HG03521 (cell line): ENCODE data around the gene DIPK1B.
"Not testable (repeated sequence)": the region's sequence is repeated elsewhere in the genome, so short reads cannot be mapped to it uniquely, and the experiment has no call there.

Experiments
- ATAC-seq: cut with Tn5 transposase; IDR thresholded peaks from one replicate; pipeline ENCODE4 v1.9.1; 2021; ENCODE audit warnings: mild to moderate bottlenecking, moderate library complexity; ENCODE audit not compliant: unreplicated experiment

The DIPK1B gene

DNA sequence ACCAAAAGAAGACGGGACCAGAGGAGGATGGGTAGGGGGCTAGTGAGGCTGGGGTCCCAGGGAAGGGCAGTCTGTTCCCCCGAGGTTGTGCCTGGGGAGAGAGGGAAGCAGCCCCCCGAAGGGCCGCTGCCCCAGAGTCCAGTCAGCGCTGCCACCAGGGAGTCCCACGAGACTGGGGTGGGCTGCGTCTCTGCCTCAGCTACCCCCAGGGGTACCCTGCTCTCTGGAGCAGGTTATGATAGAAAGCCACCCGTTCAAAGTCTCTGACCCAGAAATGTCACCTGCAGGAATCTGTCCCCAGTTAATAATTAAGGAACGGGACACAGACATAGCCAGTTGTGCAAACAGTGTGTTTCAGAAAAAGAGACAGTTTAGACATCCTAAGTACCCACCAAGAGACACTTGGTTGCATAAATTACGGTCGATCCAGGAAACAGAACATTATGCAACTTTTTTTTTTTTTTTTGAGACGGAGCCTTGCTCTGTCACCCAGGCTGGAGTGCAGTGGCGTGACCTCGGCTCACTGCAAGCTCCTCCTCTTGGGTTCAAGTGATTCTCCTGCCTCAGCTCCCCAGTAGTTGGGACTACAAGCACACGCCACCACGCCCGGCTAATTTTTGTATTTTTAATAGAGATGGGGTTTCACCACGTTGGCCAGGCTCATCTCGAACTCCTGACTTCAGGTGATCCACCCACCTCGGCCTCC lies 14.4 kb upstream of the DIPK1B start:
- no peak for ATAC-seq

DNA sequence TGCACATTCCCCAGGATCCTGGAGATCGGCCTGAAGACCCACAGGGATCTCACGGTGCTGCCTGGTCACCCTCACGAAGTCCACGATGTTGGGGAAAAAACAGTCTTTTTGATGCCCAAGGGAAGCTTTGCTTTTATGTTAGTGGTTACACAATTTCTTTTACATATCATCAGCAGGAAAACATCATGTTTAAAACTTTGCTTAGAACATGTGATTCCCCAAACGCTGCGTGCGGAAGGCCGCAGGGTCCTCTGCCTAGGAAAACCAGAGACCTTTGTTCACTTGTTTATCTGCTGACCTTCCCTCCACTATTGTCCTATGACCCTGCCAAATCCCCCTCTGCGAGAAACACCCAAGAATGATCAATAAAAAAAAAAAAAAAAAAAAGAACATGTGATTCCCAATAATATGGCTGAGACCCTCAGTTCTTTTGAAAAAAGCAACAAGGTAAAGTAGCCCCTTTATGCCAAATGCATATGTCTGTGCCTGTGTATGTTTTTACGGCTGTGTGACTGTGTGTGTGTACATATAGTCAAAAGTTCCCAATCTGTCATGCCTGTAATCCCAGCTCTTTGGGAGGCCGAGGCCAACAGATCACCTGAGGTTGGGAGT lies 13.6 kb upstream of the DIPK1B start:
- ATAC-seq, result no peak

DNA sequence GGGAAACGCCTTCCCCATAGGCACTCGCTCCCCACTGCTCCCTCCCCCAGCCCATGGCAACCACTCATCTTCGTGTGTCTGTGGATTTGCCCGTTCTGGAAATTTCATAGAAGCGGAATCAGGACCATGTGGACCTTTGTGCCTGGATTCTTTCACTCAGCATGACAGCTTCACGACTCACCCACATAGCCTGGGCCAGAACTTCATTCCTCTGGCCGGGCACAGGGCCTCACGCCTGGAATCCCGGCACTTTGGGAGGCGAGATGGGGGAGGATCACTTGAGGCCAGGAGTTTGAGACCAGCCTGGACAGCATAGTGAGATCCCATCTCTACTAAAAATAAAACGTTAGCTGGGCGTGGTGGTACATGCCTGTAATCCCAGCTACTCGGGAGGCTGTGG lies 12.1 kb upstream of the DIPK1B start:
- ATAC-seq, result no peak

DNA sequence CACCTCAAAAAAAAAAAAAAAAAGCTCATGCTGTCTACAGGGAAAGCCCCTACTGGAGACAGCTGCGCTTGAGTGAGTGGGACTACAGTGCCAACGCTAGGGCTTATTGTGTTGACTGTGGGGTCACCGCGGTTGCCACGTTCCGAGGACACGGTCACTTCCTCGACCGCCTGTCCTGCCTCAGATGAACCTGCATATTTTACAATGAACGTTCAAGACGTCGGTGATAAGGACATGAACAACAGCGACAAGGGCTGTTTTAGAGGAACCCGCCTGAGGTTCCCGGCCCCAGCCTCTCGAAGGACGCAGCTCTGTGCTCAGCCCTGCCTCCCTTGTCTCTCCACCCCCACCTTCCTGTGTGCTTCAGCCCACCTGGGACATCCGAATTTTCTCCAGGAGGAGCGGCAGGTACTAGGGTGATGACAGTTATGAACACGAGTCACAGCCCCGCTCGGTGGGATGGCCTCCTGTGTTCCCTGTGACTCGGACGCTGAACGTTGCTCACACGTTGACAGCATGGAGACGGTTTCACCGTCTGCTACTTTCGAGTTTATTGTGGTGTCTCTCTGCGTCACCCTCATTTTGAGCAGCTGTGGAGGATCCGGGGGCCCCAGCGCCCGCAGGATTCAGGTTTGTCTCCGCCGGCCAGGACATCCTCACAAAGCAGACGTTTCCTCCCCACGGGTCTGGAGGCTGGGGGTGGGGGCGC lies 11.3 kb upstream of the DIPK1B start:
- ATAC-seq, result no peak

DNA sequence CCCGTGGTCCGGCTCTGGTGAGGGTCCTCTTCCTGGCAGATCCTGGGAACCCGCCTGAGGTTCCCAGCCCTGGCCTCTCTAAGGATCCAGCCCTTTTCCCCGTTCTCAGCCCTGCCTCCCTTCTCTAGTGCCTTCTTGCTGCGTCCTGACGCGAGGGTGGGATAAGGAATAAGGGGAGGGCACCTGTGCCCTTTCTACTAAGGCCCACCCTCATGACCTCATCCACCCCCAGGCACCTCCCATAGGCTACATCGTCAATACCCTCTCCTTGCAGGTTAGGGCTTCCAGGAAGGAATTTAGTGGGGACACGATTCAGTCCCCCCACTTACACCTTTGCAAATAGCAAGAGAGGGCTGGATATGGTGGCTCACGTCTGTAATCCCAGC lies 10.7 kb upstream of the DIPK1B start:
- ATAC-seq, result no peak

DNA sequence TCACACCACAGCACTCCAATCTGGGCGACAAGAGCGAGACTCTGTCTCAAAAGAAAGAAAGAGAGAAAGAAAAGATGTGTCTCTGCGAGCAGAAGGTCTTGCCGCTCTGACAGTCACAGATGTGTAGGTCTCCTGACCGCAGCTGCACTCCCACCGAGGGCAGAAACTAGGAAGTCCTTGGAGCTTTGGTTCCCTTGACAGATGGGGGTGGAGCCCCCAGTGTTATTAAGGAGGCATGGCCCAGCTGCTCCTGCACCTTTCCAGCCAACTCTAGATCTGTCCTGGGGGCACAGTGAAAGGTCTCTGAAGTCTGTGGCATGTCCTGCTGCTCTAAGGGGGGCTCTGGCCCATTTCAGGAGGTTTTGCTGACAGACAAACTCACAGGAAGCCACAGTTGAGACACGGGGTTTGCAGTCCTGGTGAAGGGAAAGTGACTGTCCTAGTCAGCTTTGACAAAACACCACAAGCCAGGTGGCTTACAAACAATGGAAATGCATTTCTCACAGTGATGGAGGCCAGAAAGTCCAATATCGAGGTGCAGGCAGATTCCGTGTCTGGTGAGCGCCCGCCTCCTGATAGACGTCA lies 9.0 kb upstream of the DIPK1B start:
- no peak for ATAC-seq

DNA sequence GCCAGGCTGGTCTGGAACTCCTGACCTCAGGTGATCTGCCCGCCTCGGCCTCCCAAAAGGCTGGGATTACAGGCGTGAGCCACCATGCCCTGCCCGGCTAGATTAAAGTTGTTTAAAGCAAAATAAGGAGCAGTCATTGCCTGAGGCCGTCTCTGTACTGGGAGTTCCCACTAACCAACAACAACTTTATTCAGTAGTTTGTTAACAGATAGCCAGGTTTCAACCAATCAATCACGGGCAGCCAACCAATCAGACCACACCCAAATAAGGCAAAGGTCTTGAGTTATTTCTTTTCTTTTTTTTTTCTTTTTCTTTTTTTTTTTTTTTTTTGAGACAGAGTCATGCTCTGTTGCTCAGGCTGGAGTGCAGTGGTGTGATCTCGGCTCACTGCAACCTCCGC lies 7.6 kb upstream of the DIPK1B start:
- ATAC-seq, result not testable (repeated sequence)

DNA sequence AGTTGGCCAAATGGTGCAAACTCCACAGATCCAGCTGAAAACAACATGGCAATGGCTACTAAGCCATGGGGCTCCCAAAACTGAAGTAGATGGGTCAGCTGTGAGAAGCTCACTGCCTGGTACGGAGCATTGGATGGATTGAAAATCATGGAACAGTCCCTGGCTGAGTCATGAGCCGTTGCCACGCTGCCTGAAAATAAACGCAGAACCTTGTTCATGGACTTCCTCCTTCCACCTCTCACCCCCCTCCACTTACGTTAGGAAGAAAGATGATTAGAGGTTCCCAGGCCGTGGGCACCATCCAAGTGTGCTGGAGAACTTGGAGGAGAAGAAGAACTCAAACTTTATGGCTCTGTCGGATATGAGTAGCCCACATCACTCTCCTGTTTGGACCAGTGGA lies 6.8 kb upstream of the DIPK1B start:
- no peak for ATAC-seq

DNA sequence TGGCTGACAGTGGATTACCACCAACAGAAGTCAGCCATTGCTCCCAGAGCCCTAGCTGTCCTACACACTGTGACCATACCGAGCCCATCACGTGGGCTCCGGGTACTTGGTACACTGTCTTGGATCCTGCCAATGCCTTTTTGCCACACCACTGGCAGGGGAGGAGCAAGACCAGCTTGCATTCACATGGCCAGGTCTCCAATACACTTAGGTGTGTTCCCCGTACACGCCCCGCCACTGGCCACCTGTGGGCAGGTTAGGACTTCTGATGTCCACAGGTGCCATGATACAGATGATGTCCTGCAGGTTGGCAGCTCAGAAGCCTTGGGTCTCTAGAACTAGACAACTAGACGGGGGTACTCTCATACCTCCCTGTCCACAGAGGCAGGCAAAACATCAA lies 5.4 kb upstream of the DIPK1B start:
- no peak for ATAC-seq

DNA sequence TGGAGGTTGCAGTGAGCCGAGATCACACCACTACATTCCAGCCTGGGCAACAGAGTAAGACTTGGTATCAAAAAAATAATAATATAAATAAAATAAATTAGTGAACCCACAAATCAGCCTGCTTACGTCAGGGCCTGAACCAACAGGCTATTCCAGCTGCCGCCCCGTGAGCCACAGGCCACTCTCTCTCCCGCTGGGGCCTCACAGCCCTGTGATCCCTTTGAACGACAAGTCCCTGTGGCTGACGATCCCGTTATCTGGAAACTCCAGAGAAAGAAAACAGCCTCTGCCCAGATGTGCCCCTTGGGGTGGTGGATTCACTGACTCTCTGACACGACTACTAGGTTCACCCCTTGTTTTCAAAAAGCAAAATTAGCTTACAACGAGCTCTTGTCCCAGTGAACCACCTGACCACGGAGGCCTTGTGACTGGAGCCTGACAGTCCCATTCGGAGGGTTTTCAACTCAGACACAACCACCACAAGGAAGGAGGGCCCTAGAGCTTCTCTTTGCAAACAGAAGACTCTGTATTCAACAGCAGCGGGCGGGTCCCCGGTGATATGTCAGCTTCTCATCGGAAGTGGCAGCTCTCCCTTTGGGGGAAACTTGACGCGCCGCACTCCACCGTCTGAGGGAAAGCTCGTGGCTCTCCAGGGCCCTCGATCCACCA lies 4.4 kb upstream of the DIPK1B start:
- ATAC-seq, result no peak

DNA sequence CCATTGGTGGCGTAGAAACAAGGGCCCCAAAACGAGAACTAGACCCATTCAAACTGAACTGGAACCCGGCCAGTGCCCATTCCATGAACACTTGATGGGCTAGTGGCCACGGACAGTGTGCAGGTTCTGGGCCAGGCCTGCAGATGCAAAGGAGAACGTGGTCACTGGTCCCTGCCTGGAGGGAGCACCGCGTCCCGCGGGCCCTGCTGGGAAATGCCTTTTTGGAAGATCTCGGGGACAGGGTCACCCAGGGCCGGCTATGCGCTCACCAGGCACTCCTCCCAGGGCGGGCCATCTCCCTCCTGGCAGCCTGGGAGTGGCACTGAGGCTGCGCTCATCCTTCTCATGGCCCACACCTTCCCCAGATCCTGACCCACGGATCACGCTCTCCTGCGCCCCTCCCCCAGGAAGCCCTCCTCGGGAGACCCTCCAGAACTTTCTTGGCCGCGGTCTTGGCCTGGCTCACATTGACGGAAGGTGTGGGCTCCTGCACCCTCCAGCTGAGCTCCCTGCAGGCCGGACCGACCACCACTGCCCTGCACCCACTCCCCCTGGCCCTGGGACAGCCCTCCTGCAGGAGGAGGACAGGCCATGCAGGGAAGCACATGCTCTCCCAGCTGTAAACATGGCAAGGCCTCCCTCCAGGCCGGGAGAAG lies 2.8 kb upstream of the DIPK1B start:
- no peak for ATAC-seq

DNA sequence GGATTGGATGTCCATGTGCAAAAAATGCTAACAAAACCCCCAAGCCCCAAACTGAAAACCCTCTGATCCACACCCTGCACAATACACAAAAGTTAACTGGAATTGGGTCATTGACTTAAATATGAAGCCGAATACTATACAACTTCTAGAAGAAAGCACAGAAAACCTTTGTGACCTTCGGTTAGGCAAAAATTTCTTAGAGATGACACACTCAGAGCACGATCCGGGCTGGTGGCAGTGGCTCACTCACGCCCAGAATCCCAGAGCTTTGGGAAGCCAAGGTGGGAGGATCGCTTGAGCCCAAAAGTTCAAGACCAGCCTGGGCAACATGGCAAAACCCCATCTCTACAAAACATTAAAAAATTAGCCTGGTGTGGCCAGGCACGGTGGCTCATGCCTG lies 1.8 kb upstream of the DIPK1B start:
- ATAC-seq, result no peak

DNA sequence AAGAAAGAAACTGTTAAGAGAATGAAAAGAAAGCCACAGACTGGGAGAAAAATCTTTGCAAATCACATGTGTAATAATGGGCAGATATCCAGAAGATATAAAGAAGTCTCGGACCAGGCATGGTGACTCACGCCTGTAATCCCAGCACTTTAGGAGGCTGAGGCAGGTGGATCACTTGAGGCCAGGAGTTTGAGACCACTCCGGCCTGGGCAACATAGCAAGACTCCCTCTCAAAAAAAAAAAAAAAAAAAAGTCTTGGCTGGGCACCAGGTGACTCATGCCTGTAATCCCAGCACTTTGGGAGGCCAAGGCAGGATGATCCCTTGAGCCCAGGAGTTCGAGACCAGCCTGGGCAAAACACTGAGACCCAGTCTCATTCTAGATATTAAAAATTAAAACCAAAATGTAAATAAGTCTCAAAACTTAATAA lies 1.1 kb upstream of the DIPK1B start:
- ATAC-seq, result not testable (repeated sequence)

DNA sequence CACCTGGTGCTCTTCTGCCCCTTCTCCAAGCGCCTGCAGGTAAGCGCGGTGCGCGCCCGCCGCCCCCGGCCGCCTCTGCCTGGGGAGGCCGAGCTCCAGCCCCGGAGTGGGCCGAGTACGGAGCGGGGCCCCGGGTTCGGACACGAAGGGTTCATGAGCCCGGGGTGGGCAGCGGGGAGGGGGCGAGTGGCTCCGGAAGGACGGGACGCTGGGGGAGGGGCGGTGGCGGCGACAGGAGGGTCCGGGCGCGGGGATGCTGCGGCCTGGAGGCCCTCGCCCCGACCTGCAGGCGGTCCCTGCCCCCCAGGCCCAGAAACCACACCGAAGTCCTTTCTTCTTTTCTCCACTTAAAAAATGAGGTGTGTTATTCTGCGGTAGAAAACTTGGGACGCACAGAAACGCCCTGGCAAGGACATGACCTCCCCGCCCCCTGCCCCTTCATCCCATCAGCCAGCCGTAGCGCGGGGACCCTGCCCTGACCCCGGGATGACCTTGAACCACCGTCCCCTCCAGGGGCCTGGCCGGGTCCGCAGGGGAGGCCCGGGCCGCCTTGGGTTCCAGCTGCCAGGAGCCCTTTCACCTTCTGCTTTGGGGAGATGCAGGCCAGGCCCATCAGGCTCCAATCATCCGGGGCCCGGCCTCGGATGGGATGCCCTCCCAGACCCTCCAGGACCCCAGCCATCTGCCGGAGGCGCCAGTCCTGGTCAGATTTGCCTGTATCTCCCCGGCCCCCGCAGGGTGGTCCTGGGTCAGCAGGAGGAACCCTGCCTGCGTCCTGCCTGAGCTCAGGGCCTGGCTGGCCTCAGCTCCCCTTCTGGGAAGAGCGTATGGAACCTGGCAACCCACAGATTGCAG lies 545 bp downstream of the DIPK1B start:
- no peak for ATAC-seq

DNA sequence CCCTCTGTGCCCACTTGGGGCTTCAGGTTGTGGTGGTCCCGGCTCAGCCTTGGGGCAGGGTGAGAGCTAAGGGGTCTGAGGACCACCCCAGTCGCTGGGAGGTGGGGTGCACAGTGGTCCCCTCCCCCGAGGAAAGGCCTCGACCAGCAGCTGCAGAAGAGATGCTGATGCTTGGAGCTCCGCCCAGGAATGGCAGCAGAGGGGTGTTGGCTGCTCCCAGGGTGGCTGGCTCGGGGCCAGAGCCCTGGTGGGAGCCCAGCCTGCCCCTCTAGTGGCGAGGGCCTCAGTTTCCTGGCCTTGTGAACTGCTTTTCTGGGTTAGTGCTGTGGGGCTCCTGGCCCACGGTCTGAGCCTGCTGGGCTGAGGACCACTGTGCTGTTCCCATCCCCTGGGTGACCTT lies 1.2 kb downstream of the DIPK1B start:
- no peak for ATAC-seq

DNA sequence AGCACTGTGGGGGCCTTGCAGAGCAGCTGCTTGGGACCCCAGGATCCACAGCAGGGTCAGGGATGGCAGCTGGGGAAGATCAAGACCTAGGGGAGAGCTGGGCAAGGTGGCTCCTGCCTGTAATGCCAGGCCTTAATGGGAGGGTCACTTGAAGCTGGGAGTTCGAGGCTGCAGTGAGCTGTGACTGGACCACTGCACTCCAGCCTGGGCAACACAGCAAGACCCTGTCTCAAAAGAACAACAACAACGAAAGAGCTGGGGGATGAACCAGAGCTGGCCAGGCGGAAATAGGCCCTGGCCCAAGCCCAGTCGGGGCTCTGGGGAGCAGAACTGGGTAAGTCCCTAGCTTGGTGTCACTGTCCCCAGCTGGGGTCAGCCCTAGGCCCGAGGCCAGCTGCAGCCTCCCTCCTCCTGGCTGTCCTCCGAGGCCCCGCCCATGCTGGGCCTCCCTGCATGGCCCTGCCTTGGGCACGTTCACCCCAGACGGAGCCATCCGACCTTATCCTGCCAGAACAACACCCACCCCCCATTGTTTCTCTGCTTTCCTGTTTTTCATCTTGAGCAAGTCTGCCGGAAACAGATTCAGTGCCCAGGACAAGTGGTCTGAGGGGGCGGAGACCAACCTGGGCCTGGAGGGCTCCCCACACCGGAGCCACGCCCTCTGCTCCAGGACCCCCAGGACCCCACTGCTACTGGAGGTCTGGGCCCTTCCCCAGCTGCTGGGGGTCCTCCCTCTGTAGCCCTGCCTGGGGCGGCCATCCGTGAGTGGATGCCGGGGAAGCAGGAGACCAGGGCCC lies 1.9 kb downstream of the DIPK1B start:
- ATAC-seq, result no peak

DNA sequence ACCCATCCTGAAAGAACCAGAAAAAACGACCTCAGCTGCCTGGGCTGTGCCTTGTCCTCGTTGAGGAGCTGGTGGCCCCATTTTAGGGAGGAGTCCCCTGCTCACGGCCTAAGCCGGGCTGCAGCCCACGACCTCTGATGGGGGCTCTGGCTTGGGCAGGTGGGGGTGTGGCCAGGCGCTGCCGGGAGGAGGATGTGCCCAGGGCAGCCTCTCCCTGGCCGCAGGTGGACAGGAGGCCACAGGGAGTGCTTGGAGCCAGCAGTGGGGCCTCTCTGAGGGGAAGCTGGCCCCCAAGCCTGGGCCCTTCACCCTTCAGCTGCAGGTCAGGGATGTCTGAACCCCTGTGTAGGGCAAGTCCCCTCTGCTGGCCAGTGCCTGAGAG lies 2.5 kb downstream of the DIPK1B start:
- no peak for ATAC-seq

DNA sequence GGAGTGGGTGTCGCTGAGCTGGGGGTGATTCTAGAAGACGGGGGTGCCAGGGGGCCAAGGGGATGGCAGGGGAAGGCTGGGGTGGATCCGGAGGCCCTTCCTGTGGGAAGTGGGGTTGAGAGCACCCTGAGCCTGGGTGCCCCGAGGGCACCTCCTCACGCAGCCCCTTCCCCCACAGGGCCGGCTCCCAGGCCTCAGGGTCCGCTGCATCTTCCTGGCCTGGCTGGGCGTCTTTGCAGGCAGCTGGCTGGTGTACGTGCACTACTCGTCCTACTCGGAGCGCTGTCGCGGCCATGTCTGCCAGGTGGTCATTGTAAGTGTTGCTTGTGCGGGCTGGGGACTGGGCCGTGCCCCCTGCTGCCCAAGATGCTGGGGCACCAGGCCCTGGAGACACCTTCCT lies 5.0 kb downstream of the DIPK1B start:
- ATAC-seq, result no peak
